HG03520 (cell line): ENCODE results near the gene ALKBH2.
"Not testable (repeated sequence)": the region's sequence is repeated elsewhere in the genome, so short reads cannot be mapped to it uniquely, and the experiment has no call there.

Experiments
- ATAC-seq: cut with Tn5 transposase; IDR thresholded peaks from one replicate; pipeline ENCODE4 v1.9.1; 2021; ENCODE audit warnings: mild to moderate bottlenecking, moderate library complexity; ENCODE audit not compliant: unreplicated experiment

ALKBH2 gene

GRCh38 chr12:109069307-109070271 lies 23.7 kb downstream of the ALKBH2 start:
- no peak for ATAC-seq

- no peak for ATAC-seq
Measured at GRCh38 chr12:109065853-109066193, 27.4 kb downstream of the ALKBH2 start.

- ATAC-seq = no peak
Measured at GRCh38 chr12:109065154-109065852, 28.0 kb downstream of the ALKBH2 start.

- no peak for ATAC-seq
Measured at GRCh38 chr12:109064143-109064542, 29.1 kb downstream of the ALKBH2 start.

- ATAC-seq = no peak
Measured at GRCh38 chr12:109058773-109059172, 34.5 kb downstream of the ALKBH2 start.

GRCh38 chr12:109057376-109057775 lies 35.9 kb downstream of the ALKBH2 start:
- no peak for ATAC-seq

- ATAC-seq = no peak
Measured at GRCh38 chr12:109056891-109057290, 36.4 kb downstream of the ALKBH2 start.

GRCh38 chr12:109054520-109054919 lies 38.8 kb downstream of the ALKBH2 start:
- ATAC-seq = no peak

GRCh38 chr12:109054124-109054513 lies 39.2 kb downstream of the ALKBH2 start:
- not testable (repeated sequence) for ATAC-seq

GRCh38 chr12:109053382-109054123 lies 39.7 kb downstream of the ALKBH2 start:
- ATAC-seq = no peak

GRCh38 chr12:109052414-109053323 lies 40.6 kb downstream of the ALKBH2 start, which contains the start of gene USP30:
Gene USP30 (plus strand): TSS chr12:109052576. CDS start chr12:109052679, 103 bp downstream.
- ATAC-seq = peak; percentile 65

- ATAC-seq = no peak
Measured at GRCh38 chr12:109052097-109052413, 41.2 kb downstream of the ALKBH2 start.

- ATAC-seq = not testable (repeated sequence)
Measured at GRCh38 chr12:109049794-109050193, 43.5 kb downstream of the ALKBH2 start.

- ATAC-seq = not testable (repeated sequence)
Measured at GRCh38 chr12:109048706-109049105, 44.6 kb downstream of the ALKBH2 start.

GRCh38 chr12:109047081-109047805 lies 46.0 kb downstream of the ALKBH2 start:
- ATAC-seq = no peak

GRCh38 chr12:109044241-109044640 lies 49.0 kb downstream of the ALKBH2 start:
- no peak for ATAC-seq
